Panc1 (cell line): ENCODE results near the gene NDUFC2. TPM values are rescaled to one million over a fixed set of nuclear protein-coding genes. Genes with fewer than 3 reads are reported as not detected.
"Not testable (repeated sequence)": the region's sequence is repeated elsewhere in the genome, so short reads cannot be mapped to it uniquely, and the experiment has no call there.

ENCODE experiments used
- ATAC-seq: fragments of 200-7000 bp; cut with Tn5 transposase; 2 replicates; pipeline ENCODE4 v1.9.1; 2020; ENCODE audit warnings: mild to moderate bottlenecking, moderate library complexity
- BruUV-seq: library from RNA; stranded (reverse); fragments of 400-500 nt; replicated peaks from 2 replicates; lab custom pipeline; 2021; lab: Mats Ljungman, UMichigan
- CTCF ChIA-PET: fragments of 300-600 bp; sonication (Branson Sonifier 250); formaldehyde crosslinking; loops from one replicate; lab custom pipeline; 2022; ENCODE audit warnings: antibody characterized with exemption; lab: Charles Lee
- POLR2A ChIA-PET: fragments of 300-600 bp; sonication (Branson Sonifier 250); formaldehyde crosslinking; loops from one replicate; lab custom pipeline; 2022; ENCODE audit warnings: antibody characterized with exemption; lab: Charles Lee
- DNase-seq: peaks from one replicate; pipeline ENCODE4 v3.0.0-alpha.2; 2010; ENCODE audit warnings: low read depth, low spot score
- H3K27ac ChIP-seq: 2 replicates; pipeline ENCODE4 v1.5.1; 2011; ENCODE audit warnings: mild to moderate bottlenecking, low read length, inconsistent platforms
- H3K27me3 ChIP-seq: fragments of 200-500 bp; sonication (Bioruptor generic); 2 replicates; pipeline ENCODE4 v1.6.0; 2014; ENCODE audit warnings: low read length, inconsistent platforms; ENCODE audit not compliant: control insufficient read depth, insufficient read depth
- H3K36me3 ChIP-seq: fragments of 200-500 bp; sonication (Bioruptor generic); 2 replicates; pipeline ENCODE4 v1.5.1; 2014; ENCODE audit warnings: inconsistent platforms, mild to moderate bottlenecking, low read length, moderate library complexity; ENCODE audit not compliant: control insufficient read depth, insufficient read depth
- H3K4me1 ChIP-seq: 2 replicates; pipeline ENCODE4 v1.5.1; 2011; ENCODE audit warnings: inconsistent platforms, mild to moderate bottlenecking, low read length, moderate library complexity; ENCODE audit not compliant: control insufficient read depth, insufficient read depth
- H3K4me3 ChIP-seq, 2 experiments: 2 replicates each; pipeline ENCODE4 v1.5.1; 2011 to 2012; ENCODE audit warnings: low read depth in 2 of 2, low read length in 2 of 2, mild to moderate bottlenecking in 2 of 2, inconsistent platforms in 1 of 2, moderate library complexity in 1 of 2
- H3K9me3 ChIP-seq: fragments of 200-500 bp; sonication (Bioruptor generic); 2 replicates; pipeline ENCODE4 v1.5.1; 2014; ENCODE audit warnings: low read depth, mild to moderate bottlenecking, inconsistent platforms, low read length, moderate library complexity; ENCODE audit not compliant: control insufficient read depth, insufficient read depth
- POLR2AphosphoS5 ChIP-seq: IDR thresholded peaks from 2 replicates; pipeline ENCODE4 v1.6.1; 2012; ENCODE audit warnings: mild to moderate bottlenecking, low read depth, low read length, moderate library complexity
- SIN3A ChIP-seq: IDR thresholded peaks from 2 replicates; pipeline ENCODE4 v1.6.1; 2012; ENCODE audit warnings: low read depth, mild to moderate bottlenecking, low read length, moderate library complexity, borderline replicate concordance; ENCODE audit not compliant: insufficient read depth
- TCF7L2 ChIP-seq: IDR thresholded peaks from 2 replicates; pipeline ENCODE4 v1.6.1; 2011; ENCODE audit warnings: mild to moderate bottlenecking, low read depth, low read length, inconsistent platforms
- in situ Hi-C: cut with HindIII; loops from 2 replicates; pipeline ENCODE4 v1.10.0; 2016; ENCODE audit warnings: low sequenced_read_pairs, low pct_unique_long_range_greater_than_20kb
- intact Hi-C: fragments of 100-400 bp; cut with micrococcal nuclease; formaldehyde crosslinking; loops from one replicate; pipeline ENCODE4 v1.10.0; 2022; ENCODE audit not compliant: unreplicated experiment
- total RNA-seq: library from RNA; stranded (reverse); gene quantifications from one replicate; pipeline ENCODE4 v1.2.1, GENCODE V29; 2021; ENCODE audit not compliant: unreplicated experiment
- TF ChIP-seq, protein P1 (sequence below): fragments of 450-650 bp; IDR thresholded peaks from 2 replicates; pipeline ENCODE4 v1.5.1; 2017; ENCODE audit warnings: mild to moderate bottlenecking
- TF ChIP-seq, protein P2 (sequence below), 2 experiments: IDR thresholded peaks; 2 replicates each; pipeline ENCODE4 v1.6.1; 2011 to 2012; ENCODE audit warnings: low read depth in 2 of 2, control low read depth in 1 of 2, low read length in 1 of 2, mild to moderate bottlenecking in 1 of 2, moderate library complexity in 1 of 2; ENCODE audit not compliant: insufficient read depth in 1 of 2

Gene NDUFC2
- total RNA-seq, 1 experiment from 2014 or later, result 308 TPM

DNA sequence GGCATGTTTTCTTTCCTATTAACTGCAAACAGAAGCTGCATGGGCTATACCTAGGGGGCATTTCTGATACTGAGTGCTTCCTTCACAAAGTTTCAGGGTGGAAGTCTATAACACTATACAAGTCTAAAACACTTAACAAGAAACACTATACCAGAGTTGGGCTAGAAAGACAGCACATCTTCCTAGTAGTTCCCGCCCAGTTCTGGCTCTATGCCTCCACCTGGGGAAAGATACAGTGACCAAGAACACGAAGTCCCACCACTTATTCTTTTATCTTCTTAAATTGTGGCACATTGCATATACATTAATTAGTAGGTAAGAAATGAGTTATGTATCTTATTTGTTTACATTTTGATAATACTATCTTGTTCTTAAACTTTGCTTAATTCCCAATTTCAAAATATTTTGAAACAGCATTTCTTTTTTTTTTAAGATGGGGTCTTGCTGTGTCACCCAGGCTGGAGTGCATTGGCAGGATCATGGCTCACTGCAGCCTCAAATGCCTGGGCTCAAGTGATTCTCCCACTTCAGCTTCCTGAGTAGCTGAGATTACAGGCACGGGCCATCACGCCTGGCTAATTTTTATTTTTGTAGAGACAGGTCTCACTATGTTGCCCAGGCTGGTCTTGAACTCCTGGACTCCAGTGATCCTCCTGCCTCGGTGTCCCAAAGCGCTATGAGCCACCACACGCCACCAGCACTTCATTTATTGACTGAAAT lies 18.2 kb upstream of the NDUFC2 start:
- ATAC-seq (no peak), DNase-seq (no peak)
- H3K9me3 ChIP-seq, result no peaks in the 10 kb centered on the region
- H3K36me3 ChIP-seq, result peaks cover 9% of the 10 kb centered on the region
- no peak overlapping the region for H3K4me3 ChIP-seq
- no peaks in the 10 kb centered on the region for H3K4me1 ChIP-seq
- TF ChIP-seq TCF7L2 (no peak), POLR2AphosphoS5 (no peak), SIN3A (no peak)
- TF ChIP-seq, protein P1, sequence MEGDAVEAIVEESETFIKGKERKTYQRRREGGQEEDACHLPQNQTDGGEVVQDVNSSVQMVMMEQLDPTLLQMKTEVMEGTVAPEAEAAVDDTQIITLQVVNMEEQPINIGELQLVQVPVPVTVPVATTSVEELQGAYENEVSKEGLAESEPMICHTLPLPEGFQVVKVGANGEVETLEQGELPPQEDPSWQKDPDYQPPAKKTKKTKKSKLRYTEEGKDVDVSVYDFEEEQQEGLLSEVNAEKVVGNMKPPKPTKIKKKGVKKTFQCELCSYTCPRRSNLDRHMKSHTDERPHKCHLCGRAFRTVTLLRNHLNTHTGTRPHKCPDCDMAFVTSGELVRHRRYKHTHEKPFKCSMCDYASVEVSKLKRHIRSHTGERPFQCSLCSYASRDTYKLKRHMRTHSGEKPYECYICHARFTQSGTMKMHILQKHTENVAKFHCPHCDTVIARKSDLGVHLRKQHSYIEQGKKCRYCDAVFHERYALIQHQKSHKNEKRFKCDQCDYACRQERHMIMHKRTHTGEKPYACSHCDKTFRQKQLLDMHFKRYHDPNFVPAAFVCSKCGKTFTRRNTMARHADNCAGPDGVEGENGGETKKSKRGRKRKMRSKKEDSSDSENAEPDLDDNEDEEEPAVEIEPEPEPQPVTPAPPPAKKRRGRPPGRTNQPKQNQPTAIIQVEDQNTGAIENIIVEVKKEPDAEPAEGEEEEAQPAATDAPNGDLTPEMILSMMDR, result no peak
- TF ChIP-seq, protein P2, sequence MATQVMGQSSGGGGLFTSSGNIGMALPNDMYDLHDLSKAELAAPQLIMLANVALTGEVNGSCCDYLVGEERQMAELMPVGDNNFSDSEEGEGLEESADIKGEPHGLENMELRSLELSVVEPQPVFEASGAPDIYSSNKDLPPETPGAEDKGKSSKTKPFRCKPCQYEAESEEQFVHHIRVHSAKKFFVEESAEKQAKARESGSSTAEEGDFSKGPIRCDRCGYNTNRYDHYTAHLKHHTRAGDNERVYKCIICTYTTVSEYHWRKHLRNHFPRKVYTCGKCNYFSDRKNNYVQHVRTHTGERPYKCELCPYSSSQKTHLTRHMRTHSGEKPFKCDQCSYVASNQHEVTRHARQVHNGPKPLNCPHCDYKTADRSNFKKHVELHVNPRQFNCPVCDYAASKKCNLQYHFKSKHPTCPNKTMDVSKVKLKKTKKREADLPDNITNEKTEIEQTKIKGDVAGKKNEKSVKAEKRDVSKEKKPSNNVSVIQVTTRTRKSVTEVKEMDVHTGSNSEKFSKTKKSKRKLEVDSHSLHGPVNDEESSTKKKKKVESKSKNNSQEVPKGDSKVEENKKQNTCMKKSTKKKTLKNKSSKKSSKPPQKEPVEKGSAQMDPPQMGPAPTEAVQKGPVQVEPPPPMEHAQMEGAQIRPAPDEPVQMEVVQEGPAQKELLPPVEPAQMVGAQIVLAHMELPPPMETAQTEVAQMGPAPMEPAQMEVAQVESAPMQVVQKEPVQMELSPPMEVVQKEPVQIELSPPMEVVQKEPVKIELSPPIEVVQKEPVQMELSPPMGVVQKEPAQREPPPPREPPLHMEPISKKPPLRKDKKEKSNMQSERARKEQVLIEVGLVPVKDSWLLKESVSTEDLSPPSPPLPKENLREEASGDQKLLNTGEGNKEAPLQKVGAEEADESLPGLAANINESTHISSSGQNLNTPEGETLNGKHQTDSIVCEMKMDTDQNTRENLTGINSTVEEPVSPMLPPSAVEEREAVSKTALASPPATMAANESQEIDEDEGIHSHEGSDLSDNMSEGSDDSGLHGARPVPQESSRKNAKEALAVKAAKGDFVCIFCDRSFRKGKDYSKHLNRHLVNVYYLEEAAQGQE (IDR thresholded peaks at IDR 0.05; ENCODE audit: insufficient read depth in 1 of 2, low read depth in 2 of 2, low read length in 1 of 2), result no peak
- no TSS peak for BruUV-seq
- CTCF ChIA-PET, result no interaction called here
- intact Hi-C loops, result no loop called here
- POLR2A ChIA-PET, result no interaction called here
- H3K27me3 ChIP-seq, result no peaks in the 10 kb centered on the region
- in situ Hi-C loops, result no loop called here
- no peak overlapping the region for H3K27ac ChIP-seq

DNA sequence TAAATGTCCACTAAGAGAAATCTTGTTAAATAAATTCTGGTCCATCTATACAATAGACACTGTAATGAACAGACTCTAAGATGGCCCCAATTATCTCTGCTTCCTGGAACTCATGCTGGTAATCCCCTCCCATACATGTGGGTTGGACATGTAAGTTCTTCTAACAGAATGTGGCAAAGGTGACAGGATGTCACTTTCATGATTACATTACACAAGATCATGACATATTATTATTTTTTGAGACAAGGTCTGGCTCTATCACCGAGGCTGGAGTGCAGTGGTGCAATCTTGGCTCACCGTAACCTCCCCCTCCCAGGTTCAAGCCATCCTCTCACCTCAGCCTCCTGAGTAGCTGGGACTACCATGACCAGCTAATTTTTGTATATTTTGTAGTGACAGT lies 14.6 kb upstream of the NDUFC2 start:
- Histone ChIP-seq H3K9me3 (no peaks in the 10 kb centered on the region), H3K27me3 (no peaks in the 10 kb centered on the region), H3K4me3 (no peak overlapping the region), H3K4me1 (no peaks in the 10 kb centered on the region), H3K27ac (no peak overlapping the region), H3K36me3 (no peaks in the 10 kb centered on the region)
- ATAC-seq, result no peak
- TF ChIP-seq SIN3A, result no peak
- TF ChIP-seq POLR2AphosphoS5, result no peak
- TF ChIP-seq, protein P2 (IDR thresholded peaks at IDR 0.05; ENCODE audit: insufficient read depth in 1 of 2, low read depth in 2 of 2, low read length in 1 of 2), result no peak
- no peak for TF ChIP-seq TCF7L2
- TF ChIP-seq, protein P1, result no peak
- BruUV-seq, result no TSS peak
- DNase-seq, result no peak
- ChIA-PET POLR2A (no interaction called here), CTCF (no interaction called here)
- in situ Hi-C loops, result no loop called here
- intact Hi-C loops, result no loop called here

DNA sequence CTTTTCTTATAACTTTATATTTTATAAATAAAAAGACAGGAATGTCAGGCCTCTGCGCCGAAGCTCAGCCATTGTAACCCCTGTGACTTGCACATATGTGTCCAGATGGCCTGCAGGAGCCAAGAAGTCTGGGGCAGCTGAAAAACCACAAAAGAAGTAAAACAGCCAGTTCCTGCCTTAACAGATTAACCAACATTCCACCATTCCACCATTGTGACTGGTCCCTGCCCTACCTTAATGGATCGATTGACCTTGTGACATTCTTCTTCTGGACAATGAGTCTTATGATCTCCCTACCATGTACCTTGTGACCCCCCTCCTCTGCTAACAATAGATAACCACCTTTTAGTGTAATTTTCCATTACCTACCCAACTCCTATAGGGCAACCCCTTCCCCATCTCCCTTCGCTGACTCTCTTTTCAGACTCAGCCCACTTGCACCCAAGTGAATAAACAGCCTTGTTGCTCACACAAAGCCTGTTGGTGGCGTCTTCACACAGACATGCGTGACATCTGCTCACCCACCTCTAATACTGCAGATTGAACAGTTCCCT lies 6.9 kb upstream of the NDUFC2 start:
- POLR2A ChIA-PET, result interaction anchor here (0.5 kb wide), 1 partner anchor 82 kb away, joined by 5 read pairs; no protein-coding TSS in a partner anchor
- not testable (repeated sequence) for BruUV-seq

More for the DNA sequence above, 6.9 kb upstream of the NDUFC2 start:
- CTCF ChIA-PET, H3K27ac ChIP-seq, H3K4me1 ChIP-seq, in situ Hi-C loops, H3K4me3 ChIP-seq, intact Hi-C loops, H3K36me3 ChIP-seq, ATAC-seq, DNase-seq, H3K9me3 ChIP-seq, H3K27me3 ChIP-seq: not testable (repeated sequence)
